ENCODE measurements around the gene HHATL. TPM values are rescaled to one million over a fixed set of nuclear protein-coding genes. Genes with fewer than 3 reads are reported as not detected.

Gene HHATL
- polyA plus RNA-seq, 1 donor, result 73.4 TPM

DNA sequence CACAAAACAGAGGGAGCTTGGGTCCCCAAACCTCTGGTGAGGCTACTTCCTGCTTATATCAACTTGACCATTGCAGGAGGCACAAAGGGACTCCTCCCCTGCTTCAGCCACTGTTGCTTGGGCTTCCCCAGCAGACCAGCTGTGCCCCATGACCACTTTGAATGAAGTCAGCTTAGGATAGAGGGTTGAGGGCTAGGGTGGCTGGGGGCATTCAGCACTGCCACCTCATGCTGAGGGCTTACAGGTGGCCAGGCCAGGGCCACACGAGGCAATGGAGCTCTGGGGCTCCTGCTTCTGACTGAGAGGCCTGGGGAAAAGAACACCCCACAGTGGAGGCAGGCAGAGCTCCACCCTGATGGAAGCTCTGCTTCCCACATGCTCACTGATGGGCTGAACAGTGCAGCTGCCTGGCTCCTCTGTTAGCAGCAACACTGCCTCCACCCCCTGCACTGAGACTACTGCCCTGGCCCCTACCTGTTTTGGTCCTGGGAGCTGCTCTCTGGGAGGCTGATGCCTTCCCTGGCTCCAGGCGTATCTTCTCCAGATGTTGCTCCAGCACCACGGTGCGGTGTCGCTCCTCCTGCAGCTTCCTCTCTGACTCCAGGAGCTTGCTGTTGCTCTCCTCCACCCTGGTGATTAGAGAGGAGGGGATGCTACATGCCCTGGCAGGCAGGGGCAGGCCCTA, 10.2 kb upstream of the HHATL start:
- DNase-seq (ENCODE audit: low read depth), result no peak

DNA sequence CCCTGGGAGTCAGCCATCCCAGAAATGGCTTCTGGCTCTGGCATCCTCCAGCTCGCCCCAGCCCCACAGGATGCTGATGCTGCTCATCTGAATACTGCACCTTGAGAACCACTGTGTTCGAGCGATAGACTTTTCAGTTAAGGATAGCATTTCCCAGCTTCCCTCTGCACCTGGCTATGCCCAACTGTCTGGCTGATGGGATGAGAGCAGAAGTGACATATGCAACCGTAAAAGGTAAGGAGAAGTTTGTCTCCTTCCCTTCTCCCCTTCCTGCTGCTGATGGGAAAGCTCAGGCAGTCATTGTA, 9.7 kb upstream of the HHATL start:
- DNase-seq (ENCODE audit: low read depth), result no peak

GRCh38 chr3:42711491-42712343, 9.1 kb upstream of the HHATL start:
- no peak for DNase-seq (ENCODE audit: low read depth)

DNA sequence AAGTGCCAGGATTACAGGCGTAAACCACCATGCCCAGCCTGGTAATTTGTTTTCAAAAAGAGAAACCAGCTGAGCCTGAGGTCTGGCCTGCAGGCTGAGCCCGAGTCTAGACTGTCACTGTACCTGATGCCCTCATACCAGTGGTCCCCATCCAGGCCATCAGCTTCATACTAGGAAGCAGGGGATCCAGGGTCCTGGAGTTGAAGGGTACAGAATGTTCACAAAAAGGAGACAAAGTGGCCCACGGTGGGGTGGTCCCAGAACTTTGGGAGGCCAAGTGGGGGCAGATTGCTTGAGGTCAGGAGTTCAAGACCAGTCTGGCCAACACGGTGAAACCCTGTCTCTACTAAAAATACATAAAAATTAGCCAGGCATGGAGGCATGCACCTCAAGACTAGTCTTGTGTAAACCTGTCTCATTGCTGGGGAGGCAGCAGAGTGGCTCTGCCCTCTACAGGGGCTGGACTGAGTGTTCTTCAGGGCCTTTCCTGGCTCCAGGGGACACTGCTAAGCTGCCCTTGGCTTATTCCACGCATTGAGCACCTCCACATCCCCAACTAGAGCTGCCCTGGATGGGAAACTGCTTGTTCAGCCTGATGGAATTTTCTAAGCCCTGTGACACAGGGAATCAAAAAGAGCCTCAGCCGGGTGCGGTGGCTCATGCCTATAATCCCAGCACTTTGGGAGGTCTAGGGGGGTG, 7.9 kb upstream of the HHATL start:
- DNase-seq (ENCODE audit: low read depth), result no peak

DNA sequence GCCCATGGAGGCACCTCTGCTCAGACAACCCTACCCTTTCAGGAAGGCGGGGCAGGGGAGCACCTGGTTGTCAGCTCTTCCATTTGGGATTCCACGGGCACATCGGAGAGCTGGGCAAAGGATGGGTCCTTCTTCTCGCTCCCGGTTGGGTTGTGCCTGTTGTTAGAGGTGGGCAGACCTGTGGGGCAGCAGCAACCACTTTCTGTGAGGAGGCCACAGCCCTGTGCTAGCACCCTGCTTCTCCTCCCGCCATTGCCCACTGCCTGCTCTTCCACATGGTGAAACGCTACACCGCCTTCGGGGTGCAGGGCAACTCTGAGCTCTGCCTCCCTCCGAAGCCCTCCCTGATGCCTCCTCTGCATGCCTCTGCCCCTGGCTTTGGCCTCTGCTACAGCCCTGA, 7.0 kb upstream of the HHATL start:
- DNase-seq (ENCODE audit: low read depth), result no peak

DNA sequence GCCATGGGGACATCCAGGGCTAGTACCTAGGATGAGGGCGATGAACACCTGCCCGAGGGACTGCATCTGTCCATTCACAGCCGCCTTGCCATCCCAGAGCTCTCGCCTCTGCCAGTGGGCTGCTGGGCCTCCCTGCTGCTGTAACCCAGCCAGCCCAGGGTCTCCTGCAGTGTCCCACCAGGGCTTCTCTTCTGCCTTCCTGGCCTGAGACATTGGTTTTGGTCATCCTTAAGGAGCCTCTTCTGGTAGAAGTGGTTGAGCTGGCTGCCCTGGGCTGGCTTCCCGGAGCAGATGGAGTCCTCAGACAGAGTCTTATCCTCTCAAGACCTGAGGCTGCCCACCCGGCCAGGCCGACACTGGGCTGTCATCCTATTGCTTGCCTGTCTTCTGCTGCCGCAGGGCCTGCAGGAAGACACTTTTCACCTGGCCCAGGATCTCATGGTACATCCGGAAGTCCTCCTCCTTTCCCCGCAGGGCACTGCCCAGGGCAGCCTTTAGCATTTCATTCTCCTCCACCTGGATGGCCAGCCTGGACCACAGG, 6.1 kb upstream of the HHATL start:
- no peak for DNase-seq (ENCODE audit: low read depth)

DNA sequence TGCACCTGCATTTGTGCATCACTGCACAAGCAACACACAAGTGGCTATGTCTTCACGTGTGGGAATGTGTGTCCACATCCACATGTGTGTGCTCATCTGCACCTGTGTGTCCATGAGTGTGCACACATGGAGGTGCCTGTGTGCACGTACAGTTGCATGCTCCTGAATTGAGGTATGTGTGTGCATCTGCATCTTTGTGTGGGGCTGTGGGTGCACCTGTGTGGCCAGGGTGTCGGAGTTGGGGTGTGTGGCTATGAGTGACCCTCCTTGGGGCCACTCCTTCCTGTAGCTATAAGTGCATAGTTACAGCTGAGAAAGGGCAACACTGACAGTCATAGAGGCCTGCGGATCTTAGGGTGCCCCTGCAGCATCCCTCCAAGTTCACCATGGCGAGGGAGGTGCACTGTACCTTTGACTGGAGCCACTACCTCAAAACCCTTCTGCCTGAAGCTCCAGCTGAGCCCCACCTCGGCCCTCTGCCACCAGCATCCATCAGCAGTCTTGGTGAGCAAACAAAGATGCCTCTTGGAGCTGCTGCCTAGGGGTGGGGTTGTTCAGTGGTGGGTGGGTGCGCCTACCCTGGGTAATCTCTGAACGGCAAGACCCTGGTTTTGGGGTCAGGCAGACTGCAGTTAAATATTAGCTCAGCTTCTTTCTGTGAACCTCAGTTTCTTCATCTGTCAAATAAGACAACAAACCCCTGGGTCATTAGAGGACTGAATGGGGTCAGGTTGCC, 5.2 kb upstream of the HHATL start:
- no peak for DNase-seq (ENCODE audit: low read depth)

- no peak for DNase-seq (ENCODE audit: low read depth)
Measured at GRCh38 chr3:42706721-42707619, 4.4 kb upstream of the HHATL start.

GRCh38 chr3:42705962-42706585, 3.5 kb upstream of the HHATL start:
- DNase-seq (ENCODE audit: low read depth), result no peak

- DNase-seq (ENCODE audit: low read depth), result no peak
Measured at GRCh38 chr3:42705058-42705767, 2.6 kb upstream of the HHATL start.

DNA sequence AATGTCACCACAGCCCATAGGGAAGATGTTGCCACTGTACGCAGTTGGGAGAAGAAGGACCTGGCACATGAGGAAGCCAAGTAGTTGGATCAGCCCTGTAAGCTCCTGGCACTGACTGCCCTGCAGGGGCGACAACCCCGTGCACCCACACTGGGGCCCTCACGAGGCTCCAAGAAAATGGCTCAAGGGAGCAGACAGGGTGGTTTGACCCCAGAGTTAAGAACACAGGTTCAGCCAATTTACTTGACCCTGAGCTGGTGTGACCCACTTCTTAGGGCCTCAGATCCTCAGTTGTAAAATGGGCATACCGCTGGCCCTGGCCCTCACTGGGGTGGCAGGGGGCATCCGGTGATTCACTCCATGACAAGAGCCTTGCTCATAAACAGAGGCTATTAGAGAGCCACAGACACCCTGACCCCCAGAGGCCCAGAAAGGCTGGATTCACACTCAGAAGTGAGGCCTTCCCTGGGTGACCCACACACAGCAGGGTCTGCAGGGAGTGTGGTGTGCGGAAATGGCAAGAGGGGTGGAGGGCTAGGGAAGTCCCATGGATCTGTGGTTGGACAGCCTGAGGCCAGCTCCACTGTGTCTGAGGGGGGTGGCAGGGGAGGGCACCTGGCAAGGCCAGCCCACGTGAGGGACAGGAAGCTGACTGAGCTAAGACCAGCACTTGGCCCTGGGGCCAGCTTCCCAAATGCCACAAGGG, 1.7 kb upstream of the HHATL start:
- no peak for DNase-seq (ENCODE audit: low read depth)

DNA sequence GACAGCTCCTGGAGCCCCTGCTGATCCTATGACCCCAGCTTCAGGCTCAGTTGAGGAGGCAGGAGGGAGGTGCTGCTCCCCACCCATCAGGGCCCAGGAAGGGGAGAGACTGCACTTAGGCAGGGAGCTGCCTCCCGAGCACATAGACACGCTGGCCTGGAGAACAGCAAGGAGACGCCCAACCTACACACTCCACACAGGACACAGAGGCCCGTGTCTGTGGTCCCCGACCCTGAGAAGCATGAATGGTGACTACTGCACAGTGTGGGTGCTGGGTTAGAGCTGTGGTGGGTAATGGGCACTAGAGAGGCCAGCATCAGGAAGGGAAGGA, 1.1 kb upstream of the HHATL start:
- no peak for DNase-seq (ENCODE audit: low read depth)

DNA sequence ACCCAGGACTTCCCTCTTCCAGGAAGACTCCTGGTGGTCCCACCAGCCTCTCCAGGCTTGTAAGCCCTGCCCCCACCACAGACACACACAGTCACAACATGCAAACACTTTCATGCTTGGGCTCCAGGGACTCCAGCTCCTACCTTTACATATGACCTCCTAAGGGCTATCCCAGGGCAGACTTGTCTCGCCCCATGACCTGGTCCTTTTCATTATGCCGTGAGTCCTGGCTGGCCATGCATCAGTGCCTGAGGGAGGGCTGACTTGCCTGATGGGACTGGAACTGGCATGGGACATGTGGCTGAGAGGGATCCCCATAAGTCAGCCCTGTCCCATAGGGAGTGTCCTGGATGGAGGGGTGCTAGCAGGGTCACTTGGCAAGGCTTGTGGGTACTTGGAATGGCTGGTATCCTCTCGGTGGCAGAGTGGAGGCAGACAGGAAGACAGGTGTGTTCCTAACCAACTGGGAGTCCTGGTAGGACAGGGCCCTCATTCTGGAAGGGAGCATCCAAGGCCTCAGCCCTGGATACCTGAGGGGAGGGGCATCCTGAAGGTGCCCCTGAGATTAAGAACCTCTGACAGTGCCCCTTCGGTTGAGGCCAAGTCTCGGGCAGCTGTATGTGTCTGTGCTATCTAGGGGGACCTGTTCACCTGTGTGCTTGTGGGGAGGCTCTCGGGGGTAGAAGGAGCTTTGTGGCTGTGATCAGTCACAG, 540 bp upstream of the HHATL start:
- no peak for DNase-seq (ENCODE audit: low read depth)

DNA sequence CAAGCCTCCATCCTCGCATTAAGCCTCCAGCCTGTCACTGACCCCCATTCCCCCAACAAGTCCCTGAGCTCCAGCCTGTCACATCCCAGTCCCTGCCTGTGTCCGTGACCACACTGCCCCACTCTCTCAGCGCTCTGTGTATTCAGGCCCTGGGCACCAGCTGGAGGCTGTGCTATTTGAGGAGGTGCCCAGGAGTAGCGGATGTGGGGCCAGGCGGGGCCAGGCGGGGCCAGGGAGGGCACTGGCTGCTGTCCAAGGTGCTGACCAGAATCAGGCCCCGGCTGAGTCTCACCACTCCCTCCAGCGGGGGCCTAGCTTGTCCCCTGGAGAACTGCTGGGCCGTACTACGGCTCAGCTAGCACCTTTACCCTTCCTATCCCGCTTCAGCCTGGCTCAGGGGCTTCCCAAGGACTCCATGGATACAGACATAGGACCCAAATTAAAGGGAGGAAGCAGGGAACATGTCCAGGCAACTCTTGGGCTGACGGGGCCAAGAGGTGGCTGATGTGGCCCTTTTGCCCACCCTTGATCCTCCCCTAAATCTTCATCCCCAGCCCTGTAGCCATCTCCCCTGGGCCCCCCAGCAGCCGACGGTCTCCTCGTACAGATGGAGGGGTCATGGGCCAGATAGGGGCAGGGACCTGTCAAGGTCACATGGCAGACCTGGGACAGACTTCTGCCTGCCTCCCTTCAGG, 1.1 kb downstream of the HHATL start:
- no peak for DNase-seq (ENCODE audit: low read depth)

DNA sequence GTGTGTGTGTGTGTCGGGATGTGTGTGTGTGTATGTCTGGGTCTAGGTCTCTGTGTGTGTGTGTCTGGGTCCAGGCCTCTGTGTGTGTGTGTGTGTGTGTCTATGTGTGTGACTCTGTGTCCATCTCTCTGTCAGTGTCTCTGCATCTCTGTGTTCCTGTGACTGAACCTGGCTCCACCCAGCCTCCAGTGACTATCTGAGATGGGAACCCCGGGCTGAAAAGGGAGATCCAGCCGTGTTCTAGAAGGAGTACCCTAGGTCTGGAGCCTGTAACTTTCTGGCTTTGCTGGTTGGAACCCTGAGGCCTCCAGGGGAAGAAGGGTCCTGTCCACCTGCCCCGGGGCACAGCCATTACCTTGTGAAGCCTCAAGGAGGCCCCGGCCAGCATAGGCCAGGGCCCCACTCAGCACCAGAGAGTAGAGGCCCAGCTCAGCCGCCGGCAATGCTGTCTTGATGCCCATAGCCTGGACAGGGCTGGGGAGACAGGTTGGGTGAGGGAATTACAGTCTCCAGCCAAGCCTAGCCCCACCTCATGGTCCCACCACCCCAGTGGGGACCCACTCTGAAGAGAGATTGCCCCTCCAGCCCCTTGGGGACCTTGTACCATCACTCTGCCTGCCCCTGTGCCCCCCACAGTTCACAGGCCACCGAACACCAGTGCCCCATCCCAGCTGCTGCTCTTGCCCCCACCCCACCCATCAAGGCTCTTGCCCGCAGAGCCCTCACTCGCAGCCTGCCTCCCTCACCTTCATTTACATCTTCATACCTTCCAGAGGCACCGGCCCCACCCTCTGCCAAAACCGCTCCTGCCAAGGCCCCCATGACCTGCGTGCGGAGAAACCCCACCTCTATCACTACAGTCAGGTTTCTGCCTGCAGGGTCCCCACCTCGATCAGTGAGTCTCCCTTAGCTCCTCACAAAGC, 2.0 kb downstream of the HHATL start:
- DNase-seq (ENCODE audit: low read depth), result no peak

GRCh38 chr3:42699511-42699971, 3.1 kb downstream of the HHATL start:
- DNase-seq (ENCODE audit: low read depth), result no peak

DNA sequence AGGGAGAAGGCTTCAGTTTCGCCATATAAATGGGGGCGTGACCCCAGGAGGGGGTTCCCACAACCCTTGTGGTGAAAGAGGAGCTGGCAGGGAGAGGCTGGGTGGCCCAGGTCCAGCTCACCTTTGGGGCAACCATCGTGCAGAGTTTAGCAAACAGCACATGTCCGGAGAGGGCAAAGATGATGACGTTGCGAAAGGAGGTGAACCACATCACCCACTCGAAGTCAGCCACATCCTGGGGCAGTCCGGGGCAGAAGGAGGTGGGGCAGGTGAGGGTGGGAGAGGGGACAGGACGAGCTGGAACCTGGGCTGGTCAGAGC, 3.7 kb downstream of the HHATL start:
- DNase-seq (ENCODE audit: low read depth), result no peak
